Measurements from ENCODE around the gene C1RL.

C1RL gene

DNA sequence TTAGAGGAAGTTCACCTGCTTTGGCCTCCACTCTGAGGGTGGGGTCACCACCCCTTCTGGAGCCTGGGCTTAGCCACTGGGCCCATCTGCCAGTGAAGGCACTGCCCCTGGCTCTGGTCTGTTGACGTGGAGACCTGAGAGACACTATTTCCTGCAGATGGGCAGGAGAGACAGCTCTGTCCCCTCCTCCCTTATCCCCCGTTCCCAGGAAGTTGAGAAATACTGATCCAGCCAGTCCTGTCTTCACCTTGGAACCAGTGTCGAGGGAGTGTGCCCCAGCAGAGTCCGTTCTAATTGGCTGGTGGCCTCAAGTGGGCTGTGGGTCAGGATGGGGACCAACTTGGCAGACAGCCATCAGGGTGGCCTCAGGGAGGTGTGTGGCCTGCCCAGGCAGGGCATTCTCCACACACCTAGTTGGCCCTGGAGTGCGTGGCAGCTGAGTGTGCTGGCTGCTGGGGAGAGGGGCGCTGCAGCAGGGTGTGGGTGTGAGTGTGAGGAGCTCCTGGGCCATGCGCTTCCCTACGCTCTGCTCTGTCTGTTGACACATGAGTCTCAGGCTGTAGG, 46.5 kb upstream of the C1RL start:
- H3K27me3 ChIP-seq (ENCODE audit: insufficient read depth, low read length) = no peaks in the 10 kb centered on the region; the same call in 1 of the 2 replicates
- H3F3A ChIP-seq (ENCODE audit: insufficient read depth, low read length) = no peaks in the 10 kb centered on the region
- H3K9me3 ChIP-seq (ENCODE audit: low read length) = no peaks in the 10 kb centered on the region
- no peak overlapping the region for H3K4me2 ChIP-seq (ENCODE audit: low read length)
- H3K79me2 ChIP-seq (ENCODE audit: insufficient read depth, low read length) = no peaks in the 10 kb centered on the region
- no peaks in the 10 kb centered on the region for H3K36me3 ChIP-seq (ENCODE audit: insufficient read depth, low read length)
- no peaks in the 10 kb centered on the region for H4K20me1 ChIP-seq (ENCODE audit: insufficient read depth, low read length)
- no peaks in the 10 kb centered on the region for H3K9me2 ChIP-seq (ENCODE audit: low read depth, low read length)
- H3K4me3 ChIP-seq (ENCODE audit: low read depth, low read length, poor library complexity, severe bottlenecking) = no peak overlapping the region
- no peak for TF ChIP-seq EZH2 (IDR thresholded peaks at IDR 0.05; ENCODE audit: borderline replicate concordance, low read length)
- TF ChIP-seq, protein P1, sequence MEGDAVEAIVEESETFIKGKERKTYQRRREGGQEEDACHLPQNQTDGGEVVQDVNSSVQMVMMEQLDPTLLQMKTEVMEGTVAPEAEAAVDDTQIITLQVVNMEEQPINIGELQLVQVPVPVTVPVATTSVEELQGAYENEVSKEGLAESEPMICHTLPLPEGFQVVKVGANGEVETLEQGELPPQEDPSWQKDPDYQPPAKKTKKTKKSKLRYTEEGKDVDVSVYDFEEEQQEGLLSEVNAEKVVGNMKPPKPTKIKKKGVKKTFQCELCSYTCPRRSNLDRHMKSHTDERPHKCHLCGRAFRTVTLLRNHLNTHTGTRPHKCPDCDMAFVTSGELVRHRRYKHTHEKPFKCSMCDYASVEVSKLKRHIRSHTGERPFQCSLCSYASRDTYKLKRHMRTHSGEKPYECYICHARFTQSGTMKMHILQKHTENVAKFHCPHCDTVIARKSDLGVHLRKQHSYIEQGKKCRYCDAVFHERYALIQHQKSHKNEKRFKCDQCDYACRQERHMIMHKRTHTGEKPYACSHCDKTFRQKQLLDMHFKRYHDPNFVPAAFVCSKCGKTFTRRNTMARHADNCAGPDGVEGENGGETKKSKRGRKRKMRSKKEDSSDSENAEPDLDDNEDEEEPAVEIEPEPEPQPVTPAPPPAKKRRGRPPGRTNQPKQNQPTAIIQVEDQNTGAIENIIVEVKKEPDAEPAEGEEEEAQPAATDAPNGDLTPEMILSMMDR (IDR thresholded peaks at IDR 0.05; ENCODE audit: low read length) = no peak
- H3K9ac ChIP-seq (ENCODE audit: low read length) = no peak overlapping the region
- H2AFZ ChIP-seq (ENCODE audit: low read length) = no peak overlapping the region
- no peaks in the 10 kb centered on the region for H3K4me1 ChIP-seq (ENCODE audit: insufficient read depth, low read length, severe bottlenecking)
- H3K27ac ChIP-seq (ENCODE audit: low read depth, low read length, poor library complexity, severe bottlenecking) = no peak overlapping the region

DNA sequence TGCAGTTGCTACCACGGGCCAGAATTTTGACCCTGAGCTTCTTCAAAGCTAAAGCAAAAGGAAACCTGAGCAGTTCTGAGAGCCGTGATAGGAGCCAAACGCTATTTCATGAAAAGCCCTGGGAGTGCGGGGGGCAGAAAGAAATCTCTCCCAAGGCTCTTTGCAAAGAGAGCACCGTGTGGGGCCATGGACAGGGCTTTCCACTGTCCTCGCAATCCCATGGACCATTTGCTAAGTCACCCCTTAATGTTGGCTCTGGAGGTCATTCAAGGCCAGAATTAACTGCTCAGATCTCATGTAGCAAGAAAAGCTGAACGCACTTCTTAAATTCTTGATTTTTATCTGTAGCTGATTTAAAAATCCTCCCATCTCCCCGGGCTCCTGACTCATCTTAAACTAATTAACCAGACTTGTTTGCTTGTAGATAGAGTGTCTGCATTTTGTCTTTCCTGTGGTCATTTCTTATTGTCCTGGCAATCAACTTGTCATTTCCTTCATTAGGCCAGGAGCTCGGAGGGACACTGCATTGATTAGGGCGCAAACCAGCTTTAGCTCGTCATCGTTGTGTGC, 46.0 kb upstream of the C1RL start:
- H2AFZ ChIP-seq (ENCODE audit: low read length) = no peak overlapping the region
- no peak overlapping the region for H3K27ac ChIP-seq (ENCODE audit: low read depth, low read length, poor library complexity, severe bottlenecking)
- no peak overlapping the region for H3K4me2 ChIP-seq (ENCODE audit: low read length)
- H4K20me1 ChIP-seq (ENCODE audit: insufficient read depth, low read length) = no peaks in the 10 kb centered on the region
- no peak for TF ChIP-seq EZH2 (IDR thresholded peaks at IDR 0.05; ENCODE audit: borderline replicate concordance, low read length)
- TF ChIP-seq, protein P1 (IDR thresholded peaks at IDR 0.05; ENCODE audit: low read length) = no peak
- no peaks in the 10 kb centered on the region for H3K9me3 ChIP-seq (ENCODE audit: low read length)
- no peaks in the 10 kb centered on the region for H3K36me3 ChIP-seq (ENCODE audit: insufficient read depth, low read length)
- H3K79me2 ChIP-seq (ENCODE audit: insufficient read depth, low read length) = no peaks in the 10 kb centered on the region
- no peaks in the 10 kb centered on the region for H3K27me3 ChIP-seq (ENCODE audit: insufficient read depth, low read length)
- no peaks in the 10 kb centered on the region for H3K9me2 ChIP-seq (ENCODE audit: low read depth, low read length)
- H3K4me1 ChIP-seq (ENCODE audit: insufficient read depth, low read length, severe bottlenecking) = no peaks in the 10 kb centered on the region
- H3K9ac ChIP-seq (ENCODE audit: low read length) = no peak overlapping the region
- no peak overlapping the region for H3K4me3 ChIP-seq (ENCODE audit: low read depth, low read length, poor library complexity, severe bottlenecking)
- no peaks in the 10 kb centered on the region for H3F3A ChIP-seq (ENCODE audit: insufficient read depth, low read length)

DNA sequence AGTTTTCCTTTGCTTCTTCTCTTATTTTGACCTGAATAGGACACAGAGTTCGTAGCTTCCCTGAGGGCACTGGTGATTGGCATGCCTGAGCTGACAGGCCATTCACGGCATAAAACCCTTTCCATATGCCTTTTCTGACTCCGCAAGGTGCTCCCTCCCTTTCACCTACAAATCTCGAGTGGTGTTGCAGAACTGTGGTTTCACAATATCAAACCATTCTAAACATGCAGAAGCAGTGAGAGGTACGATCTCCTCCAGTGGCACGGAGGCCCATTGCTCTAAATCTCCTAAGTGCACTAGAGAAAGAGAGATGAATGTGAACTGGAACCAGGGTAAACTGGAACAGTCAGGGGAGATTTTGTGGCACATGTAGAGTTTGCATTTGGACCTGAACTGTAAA, 45.0 kb upstream of the C1RL start:
- Histone ChIP-seq H3K4me1 (ENCODE audit: insufficient read depth, low read length, severe bottlenecking) (no peaks in the 10 kb centered on the region), H4K20me1 (ENCODE audit: insufficient read depth, low read length) (no peaks in the 10 kb centered on the region), H3K4me3 (ENCODE audit: low read depth, low read length, poor library complexity, severe bottlenecking) (no peak overlapping the region), H2AFZ (ENCODE audit: low read length) (no peak overlapping the region), H3K36me3 (ENCODE audit: insufficient read depth, low read length) (no peaks in the 10 kb centered on the region), H3K27ac (ENCODE audit: low read depth, low read length, poor library complexity, severe bottlenecking) (no peak overlapping the region), H3K9me3 (ENCODE audit: low read length) (no peaks in the 10 kb centered on the region), H3K9ac (ENCODE audit: low read length) (no peak overlapping the region), H3K79me2 (ENCODE audit: insufficient read depth, low read length) (no peaks in the 10 kb centered on the region), H3K27me3 (ENCODE audit: insufficient read depth, low read length) (no peaks in the 10 kb centered on the region), H3K9me2 (ENCODE audit: low read depth, low read length) (no peaks in the 10 kb centered on the region), H3K4me2 (ENCODE audit: low read length) (no peak overlapping the region), H3F3A (ENCODE audit: insufficient read depth, low read length) (no peaks in the 10 kb centered on the region)
- TF ChIP-seq, protein P1 (IDR thresholded peaks at IDR 0.05; ENCODE audit: low read length) = no peak
- TF ChIP-seq EZH2 (IDR thresholded peaks at IDR 0.05; ENCODE audit: borderline replicate concordance, low read length) = no peak
